ENCODE measurements around the gene DNAAF5. TPM values are rescaled to one million over a fixed set of nuclear protein-coding genes. Genes with fewer than 3 reads are reported as not detected.

The DNAAF5 gene
- total and polyA plus RNA-seq, 2 of the 13 experiments (the other 11 are each of a cell fraction or from before 2014, with no cell fraction given): 11.9 to 21.5 TPM

- TF ChIP-seq PBX2 (CRISPR knock-in tag; IDR thresholded peaks at IDR 0.05) (no peak), ZIK1 (CRISPR knock-in tag; IDR thresholded peaks at IDR 0.05; ENCODE audit: borderline replicate concordance, low read depth) (peak; percentile 40; the same call in 1 of the 2 replicates), ZNF75D (CRISPR knock-in tag; IDR thresholded peaks at IDR 0.05; ENCODE audit: borderline replicate concordance) (no peak), KLF16 (CRISPR knock-in tag; IDR thresholded peaks at IDR 0.05) (peak in 1 of 2 experiments; percentile 85; a peak in 2 of 4 replicates), RXRA (CRISPR knock-in tag; IDR thresholded peaks at IDR 0.05) (peak; percentile 79), PCBP1 (IDR thresholded peaks at IDR 0.05; ENCODE audit: borderline replicate concordance, low read depth, low read length) (0 out of 2 replicates have a peak, but pooled peaks have one; percentile 40), ZNF891 (CRISPR knock-in tag; IDR thresholded peaks at IDR 0.05) (no peak), FOSL1 (CRISPR knock-in tag; IDR thresholded peaks at IDR 0.05; ENCODE audit: borderline replicate concordance) (no peak), HNF4G (IDR thresholded peaks at IDR 0.05; ENCODE audit: borderline replicate concordance, low read depth, low read length) (no peak), HNF4G (CRISPR knock-in tag; IDR thresholded peaks at IDR 0.05; ENCODE audit: borderline replicate concordance, low read depth) (no peak; the same call in 1 of the 2 replicates), NFE2L1 (CRISPR knock-in tag; IDR thresholded peaks at IDR 0.05; ENCODE audit: borderline replicate concordance) (no peak), ZNF773 (CRISPR knock-in tag; IDR thresholded peaks at IDR 0.05; ENCODE audit: borderline replicate concordance) (no peak), AGO2 (optimal IDR thresholded peaks at IDR 0.05; ENCODE audit: low read depth, low read length) (peak; percentile 85), MED13 (CRISPR knock-in tag; IDR thresholded peaks at IDR 0.05) (0 out of 2 replicates have a peak, but pooled peaks have one; percentile 63), ZNF33B (CRISPR knock-in tag; IDR thresholded peaks at IDR 0.05) (peak; percentile 94; the same call in 1 of the 2 replicates), DR1 (CRISPR knock-in tag; IDR thresholded peaks at IDR 0.05) (peak; percentile 24; the same call in 1 of the 2 replicates), FOXA3 (CRISPR knock-in tag; IDR thresholded peaks at IDR 0.05) (peak; percentile 50), RXRB (CRISPR knock-in tag; IDR thresholded peaks at IDR 0.05; ENCODE audit: borderline replicate concordance) (peak; percentile 29; the same call in 1 of the 2 replicates), ZBTB42 (CRISPR knock-in tag; IDR thresholded peaks at IDR 0.05) (peak; percentile 78; the same call in 1 of the 2 replicates), SATB2 (CRISPR knock-in tag; IDR thresholded peaks at IDR 0.05) (no peak), FOSL2 (CRISPR knock-in tag; IDR thresholded peaks at IDR 0.05) (peak; percentile 48; the same call in 1 of the 2 replicates)
- TF ChIP-seq, protein P1, sequence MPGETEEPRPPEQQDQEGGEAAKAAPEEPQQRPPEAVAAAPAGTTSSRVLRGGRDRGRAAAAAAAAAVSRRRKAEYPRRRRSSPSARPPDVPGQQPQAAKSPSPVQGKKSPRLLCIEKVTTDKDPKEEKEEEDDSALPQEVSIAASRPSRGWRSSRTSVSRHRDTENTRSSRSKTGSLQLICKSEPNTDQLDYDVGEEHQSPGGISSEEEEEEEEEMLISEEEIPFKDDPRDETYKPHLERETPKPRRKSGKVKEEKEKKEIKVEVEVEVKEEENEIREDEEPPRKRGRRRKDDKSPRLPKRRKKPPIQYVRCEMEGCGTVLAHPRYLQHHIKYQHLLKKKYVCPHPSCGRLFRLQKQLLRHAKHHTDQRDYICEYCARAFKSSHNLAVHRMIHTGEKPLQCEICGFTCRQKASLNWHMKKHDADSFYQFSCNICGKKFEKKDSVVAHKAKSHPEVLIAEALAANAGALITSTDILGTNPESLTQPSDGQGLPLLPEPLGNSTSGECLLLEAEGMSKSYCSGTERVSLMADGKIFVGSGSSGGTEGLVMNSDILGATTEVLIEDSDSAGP (CRISPR knock-in tag; IDR thresholded peaks at IDR 0.05; ENCODE audit: borderline replicate concordance): peak; percentile 81
- TF ChIP-seq, protein P2, sequence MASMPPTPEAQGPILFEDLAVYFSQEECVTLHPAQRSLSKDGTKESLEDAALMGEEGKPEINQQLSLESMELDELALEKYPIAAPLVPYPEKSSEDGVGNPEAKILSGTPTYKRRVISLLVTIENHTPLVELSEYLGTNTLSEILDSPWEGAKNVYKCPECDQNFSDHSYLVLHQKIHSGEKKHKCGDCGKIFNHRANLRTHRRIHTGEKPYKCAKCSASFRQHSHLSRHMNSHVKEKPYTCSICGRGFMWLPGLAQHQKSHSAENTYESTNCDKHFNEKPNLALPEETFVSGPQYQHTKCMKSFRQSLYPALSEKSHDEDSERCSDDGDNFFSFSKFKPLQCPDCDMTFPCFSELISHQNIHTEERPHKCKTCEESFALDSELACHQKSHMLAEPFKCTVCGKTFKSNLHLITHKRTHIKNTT (CRISPR knock-in tag; IDR thresholded peaks at IDR 0.05): no peak
- TF ChIP-seq, protein P3, sequence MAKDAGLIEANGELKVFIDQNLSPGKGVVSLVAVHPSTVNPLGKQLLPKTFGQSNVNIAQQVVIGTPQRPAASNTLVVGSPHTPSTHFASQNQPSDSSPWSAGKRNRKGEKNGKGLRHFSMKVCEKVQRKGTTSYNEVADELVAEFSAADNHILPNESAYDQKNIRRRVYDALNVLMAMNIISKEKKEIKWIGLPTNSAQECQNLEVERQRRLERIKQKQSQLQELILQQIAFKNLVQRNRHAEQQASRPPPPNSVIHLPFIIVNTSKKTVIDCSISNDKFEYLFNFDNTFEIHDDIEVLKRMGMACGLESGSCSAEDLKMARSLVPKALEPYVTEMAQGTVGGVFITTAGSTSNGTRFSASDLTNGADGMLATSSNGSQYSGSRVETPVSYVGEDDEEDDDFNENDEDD (CRISPR knock-in tag; IDR thresholded peaks at IDR 0.05; ENCODE audit: borderline replicate concordance): peak; percentile 93
Observed at GRCh38 chr7:726084-726853, at the start of gene DNAAF5 (continued).

All from HepG2 (cell line).